Keratinocyte (primary cell): ENCODE results near the gene PTCD2. TPM values are rescaled to one million over a fixed set of nuclear protein-coding genes. Genes with fewer than 3 reads are reported as not detected.
"Not testable (repeated sequence)": the region's sequence is repeated elsewhere in the genome, so short reads cannot be mapped to it uniquely, and the experiment has no call there.

Experiments
- DNase-seq: peaks from one replicate; pipeline ENCODE4 v3.0.0-alpha.2; 2011; ENCODE audit warnings: low read depth, missing footprints, low spot score
- FAIRE-seq: peaks from 2 replicates; lab custom pipeline; 2011; peaks lifted over from hg19 to GRCh38; lab: Jason Lieb, UNC
- H2AFZ ChIP-seq: 2 replicates; pipeline ENCODE4 v1.6.0; 2012; ENCODE audit warnings: low read length, control low read depth, inconsistent platforms; ENCODE audit not compliant: control insufficient read depth
- H3K27ac ChIP-seq: 2 replicates; pipeline ENCODE4 v1.5.1; 2011; ENCODE audit warnings: low read length; ENCODE audit not compliant: control insufficient read depth, insufficient read depth
- H3K27me3 ChIP-seq: 3 replicates; pipeline ENCODE4 v1.6.0; 2011; ENCODE audit warnings: low read length; ENCODE audit not compliant: control insufficient read depth, insufficient read depth; ENCODE audit errors: extremely low read depth
- H3K36me3 ChIP-seq, 2 experiments: 2 replicates in 1 of 2; 3 replicates in 1 of 2; pipeline ENCODE4 v1.5.1; 2011; ENCODE audit warnings: low read length in 2 of 2, mild to moderate bottlenecking in 1 of 2; ENCODE audit not compliant: control insufficient read depth in 2 of 2, insufficient read depth in 2 of 2; ENCODE audit errors: extremely low read depth in 1 of 2
- H3K4me1 ChIP-seq: 3 replicates; pipeline ENCODE4 v1.5.1; 2011; ENCODE audit warnings: low read length; ENCODE audit not compliant: control insufficient read depth, insufficient read depth; ENCODE audit errors: extremely low read depth
- H3K4me2 ChIP-seq: 3 replicates; pipeline ENCODE4 v1.6.0; 2011; ENCODE audit warnings: low read depth, low read length; ENCODE audit not compliant: control insufficient read depth, insufficient read depth; ENCODE audit errors: extremely low read depth
- H3K4me3 ChIP-seq, 3 experiments: fragments of 200-600 bp in 1 of 3; sonication (generic) in 1 of 3; 2 replicates in 2 of 3; 3 replicates in 1 of 3; pipeline ENCODE4 v1.5.1; 2011 to 2016; ENCODE audit warnings: low read length in 3 of 3, mild to moderate bottlenecking in 3 of 3, control low read depth in 2 of 3, inconsistent platforms in 1 of 3, low read depth in 1 of 3, mixed read lengths in 1 of 3, mixed run types in 1 of 3, moderate library complexity in 1 of 3; ENCODE audit not compliant: control insufficient read depth in 2 of 3, insufficient read depth in 2 of 3; ENCODE audit errors: extremely low read depth in 1 of 3
- H3K79me2 ChIP-seq: 2 replicates; pipeline ENCODE4 v1.6.0; 2012; ENCODE audit warnings: low read length; ENCODE audit not compliant: control insufficient read depth, insufficient read depth
- H3K9ac ChIP-seq: 3 replicates; pipeline ENCODE4 v1.6.0; 2011; ENCODE audit warnings: low read length; ENCODE audit not compliant: control insufficient read depth, insufficient read depth; ENCODE audit errors: extremely low read depth
- H3K9me1 ChIP-seq: 3 replicates; pipeline ENCODE4 v1.6.0; 2011; ENCODE audit warnings: low read length; ENCODE audit not compliant: control insufficient read depth, insufficient read depth; ENCODE audit errors: extremely low read depth
- H3K9me3 ChIP-seq: 2 replicates; pipeline ENCODE4 v1.5.1; 2012; ENCODE audit warnings: low read depth, low read length; ENCODE audit not compliant: control insufficient read depth
- H4K20me1 ChIP-seq: 3 replicates; pipeline ENCODE4 v1.6.0; 2011; ENCODE audit warnings: low read length; ENCODE audit not compliant: control insufficient read depth, insufficient read depth; ENCODE audit errors: extremely low read depth
- CTCF ChIP-seq, 3 experiments: IDR thresholded peaks in 1 of 3; conservative IDR thresholded peaks in 1 of 3; optimal IDR thresholded peaks in 1 of 3; 2 replicates in 2 of 3; 3 replicates in 1 of 3; pipeline versions ENCODE3 to v1.5.1; 2011; ENCODE audit warnings: low read length in 3 of 3, mild to moderate bottlenecking in 3 of 3, moderate library complexity in 2 of 3, control low read depth in 1 of 3, inconsistent platforms in 1 of 3; ENCODE audit not compliant: insufficient read depth in 2 of 3; ENCODE audit errors: extremely low read depth in 1 of 3
- EZH2 ChIP-seq: IDR thresholded peaks from one replicate; pipeline ENCODE4 v1.6.1; 2012; ENCODE audit warnings: inconsistent platforms, mild to moderate bottlenecking, low read length, moderate library complexity
- dilution Hi-C: fragments of 300-500 bp; cut with MboI; formaldehyde crosslinking; loops from one replicate; pipeline ENCODE4 v1.7.0; 2020; ENCODE audit warnings: low sequenced_read_pairs; ENCODE audit not compliant: extremely low pct_ligation_motif_present
- polyA plus RNA-seq, 5 experiments: library from polyadenylated mRNA; depleted of rRNA in 3 of 5; stranded (reverse) in 3 of 5; stranded (forward) in 1 of 5; unstranded in 1 of 5; fragments of >200 nt; gene quantifications; 1 replicate in 1 of 5; 2 replicates in 3 of 5; 3 replicates in 1 of 5; pipeline versions ENCODE4 v1.2.1 to v1.2.3, GENCODE V29; 2011 to 2012; ENCODE audit warnings: missing spikeins in 2 of 5, low read depth in 1 of 5, low replicate concordance in 1 of 5

The PTCD2 gene
- polyA plus RNA-seq, 1 donor (not counting 4 experiments of a cell fraction or from before 2014, with no cell fraction given) = 13.1 TPM

GRCh38 chr5:72296256-72296655 lies 23.9 kb upstream of the PTCD2 start:
- H3K9ac ChIP-seq = no peak overlapping the region
- no peak overlapping the region for H3K27ac ChIP-seq
- no peaks in the 10 kb centered on the region for H3K9me1 ChIP-seq
- H4K20me1 ChIP-seq = no peaks in the 10 kb centered on the region
- TF ChIP-seq CTCF (optimal IDR thresholded peaks at IDR 0.05 in 1 of 3, IDR thresholded peaks at IDR 0.05 in 1 of 3, conservative IDR thresholded peaks at IDR 0.05 in 1 of 3; ENCODE audit: extremely low read depth in 1 of 3, insufficient read depth in 2 of 3, low read length in 3 of 3) = no peak
- TF ChIP-seq EZH2 = no peak
- H3K4me1 ChIP-seq = peaks cover 11% of the 10 kb centered on the region
- dilution Hi-C loops = no loop called here
- H3K79me2 ChIP-seq = peaks cover 22% of the 10 kb centered on the region
- no peaks in the 10 kb centered on the region for H3K27me3 ChIP-seq
- H3K9me3 ChIP-seq = no peaks in the 10 kb centered on the region
- H3K4me2 ChIP-seq = no peak overlapping the region
- H3K36me3 ChIP-seq = peaks cover 1 to 12% of the 10 kb centered on the region in 2 experiments
- H3K4me3 ChIP-seq = no peak overlapping the region
- H2AFZ ChIP-seq = no peak overlapping the region
- FAIRE-seq = no peak
- no peak for DNase-seq

- H3K9me1 ChIP-seq, H2AFZ ChIP-seq, H3K9ac ChIP-seq, H3K9me3 ChIP-seq, DNase-seq, FAIRE-seq, H3K4me3 ChIP-seq, dilution Hi-C loops, H3K27me3 ChIP-seq, H3K27ac ChIP-seq, H4K20me1 ChIP-seq, H3K4me2 ChIP-seq: not testable (repeated sequence)
- H3K36me3 ChIP-seq = peaks cover 2 to 16% of the 10 kb centered on the region in 2 experiments
- H3K79me2 ChIP-seq = peaks cover 40% of the 10 kb centered on the region
- peaks cover 21% of the 10 kb centered on the region for H3K4me1 ChIP-seq
Measured at GRCh38 chr5:72298136-72298535, 22.0 kb upstream of the PTCD2 start.

- no peaks in the 10 kb centered on the region for H3K9me3 ChIP-seq
- peaks cover 21% of the 10 kb centered on the region for H3K4me1 ChIP-seq
- H2AFZ ChIP-seq = no peak overlapping the region
- no peaks in the 10 kb centered on the region for H3K27me3 ChIP-seq
- dilution Hi-C loops = no loop called here
- H3K4me3 ChIP-seq = no peak overlapping the region
- no peaks in the 10 kb centered on the region for H3K9me1 ChIP-seq
- DNase-seq (no peak), FAIRE-seq (no peak)
- H4K20me1 ChIP-seq = no peaks in the 10 kb centered on the region
- H3K4me2 ChIP-seq = no peak overlapping the region
- H3K36me3 ChIP-seq = peaks cover 2 to 16% of the 10 kb centered on the region in 2 experiments
- no peak for TF ChIP-seq CTCF (optimal IDR thresholded peaks at IDR 0.05 in 1 of 3, IDR thresholded peaks at IDR 0.05 in 1 of 3, conservative IDR thresholded peaks at IDR 0.05 in 1 of 3; ENCODE audit: extremely low read depth in 1 of 3, insufficient read depth in 2 of 3, low read length in 3 of 3)
- no peak for TF ChIP-seq EZH2
- H3K9ac ChIP-seq = no peak overlapping the region
- no peak overlapping the region for H3K27ac ChIP-seq
- H3K79me2 ChIP-seq = peaks cover 43% of the 10 kb centered on the region
Measured at GRCh38 chr5:72298711-72299110, 21.5 kb upstream of the PTCD2 start.
